HL-60 (cell line): ENCODE measurements around the gene EDNRA.

Experiments used
- DNase-seq, 2 experiments: peaks; one replicate each; pipeline ENCODE4 v3.0.0-alpha.2; 2010 to 2020; ENCODE audit warnings: low read depth in 1 of 2, low spot score in 1 of 2
- H3K27ac ChIP-seq: fragments of 250-450 bp; sonication (Bioruptor Pico); replicated peaks from 2 replicates; pipeline ENCODE4 v1.5.1; 2020; ENCODE audit warnings: mild to moderate bottlenecking, moderate library complexity
- H3K27me3 ChIP-seq: fragments of 250-450 bp; sonication (Bioruptor Pico); 2 replicates; pipeline ENCODE4 v1.5.1; 2021; ENCODE audit warnings: mild to moderate bottlenecking, moderate library complexity; ENCODE audit not compliant: insufficient read depth, poor library complexity, severe bottlenecking
- H3K4me3 ChIP-seq: replicated peaks from 2 replicates; pipeline ENCODE4 v1.5.1; 2011; ENCODE audit warnings: mild to moderate bottlenecking, control low read depth, low read length; ENCODE audit not compliant: insufficient read depth
- CTCF ChIP-seq: IDR thresholded peaks from one replicate; pipeline ENCODE4 v1.5.1; 2011; ENCODE audit warnings: low read length, control low read depth, inconsistent platforms; ENCODE audit not compliant: insufficient read depth
- GABPA ChIP-seq: IDR thresholded peaks from 2 replicates; pipeline ENCODE4 v1.6.1; 2012; ENCODE audit warnings: low read depth
- POLR2AphosphoS5 ChIP-seq: IDR thresholded peaks from 2 replicates; pipeline ENCODE4 v1.6.1; 2012; ENCODE audit warnings: low read depth
- REST ChIP-seq: IDR thresholded peaks from 2 replicates; pipeline ENCODE4 v1.6.1; 2012; ENCODE audit warnings: low read depth; ENCODE audit not compliant: insufficient replicate concordance
- SPI1 ChIP-seq: IDR thresholded peaks from 2 replicates; pipeline ENCODE4 v1.6.1; 2012; ENCODE audit warnings: low read depth, mild to moderate bottlenecking, borderline replicate concordance

The EDNRA gene

GRCh38 chr4:147516133-147516532, 35.2 kb downstream of the EDNRA start:
- Histone ChIP-seq H3K27me3 (peaks cover 2% of the 10 kb centered on the region), H3K27ac (no peak overlapping the region), H3K4me3 (no peak overlapping the region)
- TF ChIP-seq POLR2AphosphoS5 = no peak
- TF ChIP-seq GABPA = no peak
- no peak for TF ChIP-seq CTCF
- TF ChIP-seq REST = no peak
- TF ChIP-seq SPI1 = peak; percentile 57
- no peak for DNase-seq

GRCh38 chr4:147518086-147518485, 37.2 kb downstream of the EDNRA start:
- TF ChIP-seq CTCF = no peak
- no peak for TF ChIP-seq REST
- TF ChIP-seq SPI1 = no peak
- no peak for TF ChIP-seq GABPA
- no peak for TF ChIP-seq POLR2AphosphoS5
- no peaks in the 10 kb centered on the region for H3K27me3 ChIP-seq
- no peak overlapping the region for H3K4me3 ChIP-seq
- no peak overlapping the region for H3K27ac ChIP-seq
- no peak for DNase-seq

- Histone ChIP-seq H3K27ac (no peak overlapping the region), H3K27me3 (no peaks in the 10 kb centered on the region), H3K4me3 (no peak overlapping the region)
- TF ChIP-seq CTCF (peak; percentile 90), POLR2AphosphoS5 (no peak), GABPA (no peak)
- peak; percentile 25 to 52 for DNase-seq
Observed at GRCh38 chr4:147518846-147519767, 38.2 kb downstream of the EDNRA start.
